ENCODE measurements around the gene STXBP5L.

STXBP5L gene

GRCh38 chr3:121473001-121473400, 565.0 kb downstream of the STXBP5L start:
- no peak for TF ChIP-seq ZNF274 (IDR thresholded peaks at IDR 0.05; ENCODE audit: low read depth, low read length)
- no peak overlapping the region for H3K4me3 ChIP-seq (ENCODE audit: low read length)

All from GM08714 (cell line).